Fibroblast of lung (primary cell): ENCODE results near the gene CORO2A. TPM values are rescaled to one million over a fixed set of nuclear protein-coding genes. Genes with fewer than 3 reads are reported as not detected.
A peak's percentile ranks its signal among the peaks of the same experiment; 100 is the strongest.

ENCODE experiments used
- DNase-seq, 2 donors: peaks; one replicate each; pipeline versions ENCODE4 v3.0.0 to v3.0.0-alpha.2; 2010; ENCODE audit warnings: low read depth in 2 of 2
- H2AFZ ChIP-seq: 2 replicates; pipeline ENCODE4 v1.5.1; 2012; ENCODE audit warnings: low read length, control low read depth, inconsistent platforms
- H3K27ac ChIP-seq: 2 replicates; pipeline ENCODE4 v1.5.1; 2011; ENCODE audit warnings: low read length, control low read depth; ENCODE audit not compliant: insufficient read depth
- H3K27me3 ChIP-seq: 2 replicates; pipeline ENCODE4 v1.5.1; 2011; ENCODE audit warnings: mild to moderate bottlenecking, low read length; ENCODE audit not compliant: control insufficient read depth, insufficient read depth
- H3K36me3 ChIP-seq: 2 replicates; pipeline ENCODE4 v1.5.1; 2011; ENCODE audit warnings: low read length; ENCODE audit not compliant: control insufficient read depth, insufficient read depth
- H3K4me1 ChIP-seq: 2 replicates; pipeline ENCODE4 v1.5.1; 2011; ENCODE audit warnings: low read length; ENCODE audit not compliant: control insufficient read depth, insufficient read depth; ENCODE audit errors: extremely low read depth
- H3K4me2 ChIP-seq: 2 replicates; pipeline ENCODE4 v1.5.1; 2011; ENCODE audit warnings: low read length, control low read depth; ENCODE audit not compliant: insufficient read depth; ENCODE audit errors: extremely low read depth
- H3K4me3 ChIP-seq, 4 experiments: fragments of 200-600 bp in 1 of 4; sonication (generic) in 1 of 4; replicated peaks in 1 of 4; 2 replicates each; pipeline ENCODE4 v1.5.1; 2011 to 2016; ENCODE audit warnings: low read length in 4 of 4, low read depth in 3 of 4, mild to moderate bottlenecking in 3 of 4, control low read depth in 2 of 4, inconsistent platforms in 1 of 4, mixed read lengths in 1 of 4; ENCODE audit not compliant: insufficient read depth in 1 of 4; ENCODE audit errors: control extremely low read depth in 1 of 4
- H3K79me2 ChIP-seq: 2 replicates; pipeline ENCODE4 v1.5.1; 2012; ENCODE audit warnings: mild to moderate bottlenecking, low read length, inconsistent platforms; ENCODE audit not compliant: control insufficient read depth, insufficient read depth
- H3K9ac ChIP-seq: 2 replicates; pipeline ENCODE4 v1.5.1; 2011; ENCODE audit warnings: mild to moderate bottlenecking, low read length, control low read depth; ENCODE audit not compliant: insufficient read depth
- H3K9me3 ChIP-seq: 2 replicates; pipeline ENCODE4 v1.5.1; 2012; ENCODE audit warnings: low read depth, low read length; ENCODE audit not compliant: control insufficient read depth, insufficient read depth
- H4K20me1 ChIP-seq: 2 replicates; pipeline ENCODE4 v1.5.1; 2011; ENCODE audit warnings: low read length; ENCODE audit not compliant: control insufficient read depth, insufficient read depth; ENCODE audit errors: extremely low read depth
- CTCF ChIP-seq, 2 donors: IDR thresholded peaks in 1 of 2; conservative IDR thresholded peaks in 1 of 2; 1 replicate in 1 of 2; 2 replicates in 1 of 2; pipeline ENCODE4 v1.5.1; 2011 to 2012; ENCODE audit warnings: low read length in 2 of 2, control low read depth in 1 of 2, inconsistent platforms in 1 of 2, low read depth in 1 of 2, mild to moderate bottlenecking in 1 of 2
- EZH2 ChIP-seq: IDR thresholded peaks from 2 replicates; pipeline ENCODE4 v1.5.1; 2012; ENCODE audit warnings: low read length, control low read depth, mild to moderate bottlenecking; ENCODE audit errors: missing control alignments
- polyA plus RNA-seq, 2 donors: library from polyadenylated mRNA; depleted of rRNA in 1 of 2; stranded (reverse) in 1 of 2; unstranded in 1 of 2; fragments of >200 nt; gene quantifications; 2 replicates each; pipeline ENCODE4 v1.2.1, GENCODE V29; 2011 to 2012; ENCODE audit warnings: missing spikeins in 1 of 2
- total RNA-seq: library from RNA; depleted of rRNA; stranded (reverse); fragments of >200 nt; gene quantifications from 2 replicates; pipeline ENCODE4 v1.2.1, GENCODE V29; 2014

Gene CORO2A
- total and polyA plus RNA-seq, 2 donors (not counting 1 experiment from before 2014, with no cell fraction given) = 0.11 to 0.50 TPM

DNA sequence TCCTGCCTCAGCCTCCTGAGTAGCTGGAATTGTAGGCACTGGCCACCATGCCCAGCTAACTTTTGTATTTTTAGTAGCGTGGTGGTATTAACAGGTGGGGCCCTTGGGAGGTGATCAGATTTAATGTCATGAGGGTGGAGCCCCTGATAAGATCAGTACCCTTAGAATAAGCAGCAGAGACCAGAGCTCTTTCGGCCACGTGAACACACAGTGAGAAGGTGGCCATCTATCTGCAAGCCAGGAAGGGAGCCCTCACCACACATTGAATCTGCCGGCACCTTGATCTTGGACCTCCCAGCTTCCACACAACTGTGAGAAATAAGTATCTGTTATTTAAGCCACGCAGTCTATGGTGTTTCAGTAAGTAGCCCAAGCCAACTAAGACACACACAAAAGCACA is 40.5 kb upstream of the CORO2A start:
- Histone ChIP-seq H2AFZ (no peak overlapping the region), H3K9ac (no peak overlapping the region), H3K36me3 (peaks cover 8% of the 10 kb centered on the region), H3K4me2 (no peak overlapping the region), H4K20me1 (no peaks in the 10 kb centered on the region), H3K4me3 (no peak overlapping the region), H3K27me3 (no peaks in the 10 kb centered on the region), H3K9me3 (no peaks in the 10 kb centered on the region), H3K27ac (no peak overlapping the region), H3K4me1 (peaks cover 6% of the 10 kb centered on the region), H3K79me2 (no peaks in the 10 kb centered on the region)
- TF ChIP-seq EZH2 (no peak), CTCF (conservative IDR thresholded peaks at IDR 0.05 in 1 of 2, IDR thresholded peaks at IDR 0.05 in 1 of 2; ENCODE audit: low read depth in 1 of 2, low read length in 2 of 2) (no peak)
- DNase-seq = no peak

- Histone ChIP-seq H3K27ac (peak overlapping the region; percentile 32), H3K4me3 (no peak overlapping the region), H3K36me3 (peaks cover 8% of the 10 kb centered on the region), H3K9ac (no peak overlapping the region), H3K4me1 (peaks cover 7% of the 10 kb centered on the region), H4K20me1 (no peaks in the 10 kb centered on the region), H3K79me2 (no peaks in the 10 kb centered on the region), H2AFZ (no peak overlapping the region), H3K27me3 (no peaks in the 10 kb centered on the region), H3K4me2 (no peak overlapping the region), H3K9me3 (no peaks in the 10 kb centered on the region)
- no peak for TF ChIP-seq EZH2
- no peak for TF ChIP-seq CTCF (conservative IDR thresholded peaks at IDR 0.05 in 1 of 2, IDR thresholded peaks at IDR 0.05 in 1 of 2; ENCODE audit: low read depth in 1 of 2, low read length in 2 of 2)
- peak; percentile 90 to 94 for DNase-seq
These were observed 39.5 kb upstream of the CORO2A start for GRCh38 chr9:98231770-98232478.

DNA sequence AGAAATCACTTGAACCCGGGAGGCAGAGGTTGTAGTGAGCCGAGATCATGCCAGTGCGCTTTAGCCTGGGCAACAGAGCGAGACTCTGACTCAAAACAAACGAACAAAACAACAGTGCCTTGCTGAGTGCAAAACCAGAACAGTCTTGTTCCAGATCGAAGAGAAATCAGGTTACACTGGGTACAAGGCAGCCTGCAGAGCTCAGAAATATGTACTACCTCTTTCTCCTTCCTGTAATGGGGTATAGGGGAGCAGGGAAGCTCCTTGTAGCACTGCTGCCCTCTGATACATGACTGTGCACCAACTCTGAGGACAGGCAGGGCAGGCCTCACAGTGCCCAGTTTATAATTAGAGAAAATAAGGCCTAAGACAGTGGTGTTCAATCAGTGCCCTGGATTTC is 38.4 kb upstream of the CORO2A start:
- Histone ChIP-seq H2AFZ (no peak overlapping the region), H4K20me1 (no peaks in the 10 kb centered on the region), H3K4me1 (peaks cover 17% of the 10 kb centered on the region), H3K4me3 (no peak overlapping the region), H3K27me3 (no peaks in the 10 kb centered on the region), H3K9ac (no peak overlapping the region), H3K9me3 (no peaks in the 10 kb centered on the region), H3K27ac (no peak overlapping the region), H3K36me3 (peaks cover 11% of the 10 kb centered on the region), H3K4me2 (no peak overlapping the region), H3K79me2 (no peaks in the 10 kb centered on the region)
- no peak for DNase-seq
- no peak for TF ChIP-seq EZH2
- no peak for TF ChIP-seq CTCF (conservative IDR thresholded peaks at IDR 0.05 in 1 of 2, IDR thresholded peaks at IDR 0.05 in 1 of 2; ENCODE audit: low read depth in 1 of 2, low read length in 2 of 2)
